NOMO-1 (cell line): ENCODE measurements around the gene REPIN1.

ENCODE experiments used
- DNase-seq, 2 experiments: peaks; one replicate each; lab custom pipeline; 2025; ENCODE audit not compliant: unreplicated experiment in 2 of 2; lab: John Stamatoyannopoulos, UW

The REPIN1 gene

GRCh38 chr7:150336746-150337145 lies 31.9 kb upstream of the REPIN1 start:
- DNase-seq, result no peak

- DNase-seq, result no peak
Observed at GRCh38 chr7:150337179-150337578, 31.4 kb upstream of the REPIN1 start.

- DNase-seq, result no peak
Observed at GRCh38 chr7:150337659-150338081, 31.0 kb upstream of the REPIN1 start.

- no peak for DNase-seq
Observed at GRCh38 chr7:150338166-150338829, 30.3 kb upstream of the REPIN1 start.

GRCh38 chr7:150339409-150339809 lies 29.2 kb upstream of the REPIN1 start:
- DNase-seq, result no peak

- no peak for DNase-seq
Observed at GRCh38 chr7:150340024-150340749, 28.4 kb upstream of the REPIN1 start.

GRCh38 chr7:150340875-150341262 lies 27.8 kb upstream of the REPIN1 start:
- no peak for DNase-seq

- no peak for DNase-seq
Observed at GRCh38 chr7:150341263-150342120, 27.1 kb upstream of the REPIN1 start, which contains the start of gene RARRES2. RARRES2 (minus strand) TSS chr7:150341629; CDS start chr7:150340609, 1,020 bp downstream.

- DNase-seq, result no peak
Observed at GRCh38 chr7:150342121-150342408, 26.6 kb upstream of the REPIN1 start.

GRCh38 chr7:150343225-150343624 lies 25.4 kb upstream of the REPIN1 start:
- DNase-seq, result no peak

GRCh38 chr7:150344299-150344698 lies 24.3 kb upstream of the REPIN1 start:
- DNase-seq, result no peak

- DNase-seq, result no peak
Observed at GRCh38 chr7:150345012-150345411, 23.6 kb upstream of the REPIN1 start.

- no peak for DNase-seq
Observed at GRCh38 chr7:150346922-150347321, 21.7 kb upstream of the REPIN1 start.

GRCh38 chr7:150351587-150352194 lies 16.9 kb upstream of the REPIN1 start:
- DNase-seq, result no peak

- DNase-seq, result no peak
Observed at GRCh38 chr7:150355666-150356059, 13.0 kb upstream of the REPIN1 start.

GRCh38 chr7:150356265-150356897 lies 12.2 kb upstream of the REPIN1 start:
- no peak for DNase-seq

- DNase-seq, result peak in 1 of 2 experiments; percentile 22
Observed at GRCh38 chr7:150357270-150357669, 11.4 kb upstream of the REPIN1 start.

- DNase-seq, result no peak
Observed at GRCh38 chr7:150357771-150358427, 10.7 kb upstream of the REPIN1 start.

- DNase-seq, result no peak
Observed at GRCh38 chr7:150358433-150358832, 10.2 kb upstream of the REPIN1 start.

GRCh38 chr7:150358988-150359621 lies 9.5 kb upstream of the REPIN1 start:
- no peak for DNase-seq
